Prostate gland (tissue), 2 donors: ENCODE data around the gene INTS2.

Experiments
- POLR2AphosphoS5 ChIP-seq: sonication (generic); formaldehyde crosslinking; IDR thresholded peaks from one replicate; pipeline ENCODE4 v1.6.1; 2017; ENCODE audit warnings: antibody characterized with exemption
- TF ChIP-seq, protein P1 (sequence below), 4 experiments: fragments of 200-600 bp in 2 of 4; fragments of 450-650 bp in 2 of 4; sonication (generic) in 2 of 4; IDR thresholded peaks; 1 replicate in 3 of 4; 2 replicates in 1 of 4; pipeline ENCODE4 v1.5.1; 2016 to 2019; ENCODE audit warnings: antibody characterized with exemption in 4 of 4, mild to moderate bottlenecking in 2 of 4, moderate library complexity in 2 of 4

DNA sequence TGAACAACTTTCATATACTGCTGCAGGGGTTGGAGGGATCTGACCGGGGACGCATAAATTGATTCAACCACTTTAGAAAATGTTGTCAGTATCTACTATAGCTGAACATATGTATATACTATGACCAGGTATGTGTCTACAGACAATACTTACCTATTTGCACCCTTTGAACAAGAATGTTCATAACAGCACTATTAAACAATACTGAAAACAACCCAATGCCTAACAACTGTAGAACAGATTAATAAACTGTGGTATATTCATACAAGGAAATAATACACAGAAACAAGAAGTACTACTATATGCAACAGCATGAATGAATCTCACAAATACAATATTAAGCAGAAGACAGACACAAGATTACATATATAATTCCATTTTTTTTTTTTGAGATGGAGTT, 74.9 kb downstream of the INTS2 start:
- no peak for TF ChIP-seq POLR2AphosphoS5
- TF ChIP-seq, protein P1, sequence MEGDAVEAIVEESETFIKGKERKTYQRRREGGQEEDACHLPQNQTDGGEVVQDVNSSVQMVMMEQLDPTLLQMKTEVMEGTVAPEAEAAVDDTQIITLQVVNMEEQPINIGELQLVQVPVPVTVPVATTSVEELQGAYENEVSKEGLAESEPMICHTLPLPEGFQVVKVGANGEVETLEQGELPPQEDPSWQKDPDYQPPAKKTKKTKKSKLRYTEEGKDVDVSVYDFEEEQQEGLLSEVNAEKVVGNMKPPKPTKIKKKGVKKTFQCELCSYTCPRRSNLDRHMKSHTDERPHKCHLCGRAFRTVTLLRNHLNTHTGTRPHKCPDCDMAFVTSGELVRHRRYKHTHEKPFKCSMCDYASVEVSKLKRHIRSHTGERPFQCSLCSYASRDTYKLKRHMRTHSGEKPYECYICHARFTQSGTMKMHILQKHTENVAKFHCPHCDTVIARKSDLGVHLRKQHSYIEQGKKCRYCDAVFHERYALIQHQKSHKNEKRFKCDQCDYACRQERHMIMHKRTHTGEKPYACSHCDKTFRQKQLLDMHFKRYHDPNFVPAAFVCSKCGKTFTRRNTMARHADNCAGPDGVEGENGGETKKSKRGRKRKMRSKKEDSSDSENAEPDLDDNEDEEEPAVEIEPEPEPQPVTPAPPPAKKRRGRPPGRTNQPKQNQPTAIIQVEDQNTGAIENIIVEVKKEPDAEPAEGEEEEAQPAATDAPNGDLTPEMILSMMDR (IDR thresholded peaks at IDR 0.05), result no peak
